CD4-positive, alpha-beta T cell treated with Interleukin-4 for 4 hours (primary cell): ENCODE measurements around the gene HS3ST6.
"Not testable (repeated sequence)": the region's sequence is repeated elsewhere in the genome, so short reads cannot be mapped to it uniquely, and the experiment has no call there.

Experiments used
- DNase-seq: peaks from one replicate; pipeline ENCODE4 v3.0.0-alpha.2; 2020

HS3ST6 gene

DNA sequence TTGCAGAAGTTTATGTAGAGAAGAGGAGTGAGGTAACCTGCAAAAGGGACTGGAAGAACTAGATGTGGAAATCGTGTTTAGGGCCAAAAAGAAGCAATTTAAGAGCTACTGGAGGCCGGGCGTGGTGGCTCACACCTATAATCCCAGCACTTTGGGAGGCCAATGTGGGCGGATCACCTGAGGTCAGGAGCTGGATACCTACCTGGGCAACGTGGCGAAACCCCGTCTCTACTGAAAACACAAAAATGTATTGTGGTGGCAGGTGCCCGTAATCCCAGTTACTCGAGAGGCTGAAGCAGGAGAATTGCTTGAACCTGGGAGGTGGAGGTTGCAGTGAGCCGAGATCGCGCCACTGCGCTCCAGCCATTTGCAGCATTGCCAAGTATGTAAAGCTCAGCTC lies 42.1 kb downstream of the HS3ST6 start:
- not testable (repeated sequence) for DNase-seq

DNA sequence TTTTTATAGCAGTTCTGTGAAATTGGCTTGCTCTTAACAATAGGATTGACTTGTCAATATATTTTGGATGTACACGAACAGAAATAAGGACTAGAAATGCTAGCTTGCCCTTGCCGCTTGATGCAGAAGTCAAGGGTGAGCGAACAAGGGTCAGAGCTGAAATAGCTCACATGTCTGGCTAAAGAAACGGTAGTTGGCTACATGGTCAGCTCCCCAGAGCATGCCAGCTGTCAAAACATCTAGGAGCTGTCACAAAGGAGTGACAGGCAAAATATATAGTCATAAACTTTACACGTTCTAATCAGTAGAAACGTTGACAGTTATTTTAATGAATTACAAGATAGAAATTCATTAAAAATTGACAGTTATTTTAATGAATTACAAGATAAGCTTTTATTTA lies 43.4 kb downstream of the HS3ST6 start:
- no peak for DNase-seq

DNA sequence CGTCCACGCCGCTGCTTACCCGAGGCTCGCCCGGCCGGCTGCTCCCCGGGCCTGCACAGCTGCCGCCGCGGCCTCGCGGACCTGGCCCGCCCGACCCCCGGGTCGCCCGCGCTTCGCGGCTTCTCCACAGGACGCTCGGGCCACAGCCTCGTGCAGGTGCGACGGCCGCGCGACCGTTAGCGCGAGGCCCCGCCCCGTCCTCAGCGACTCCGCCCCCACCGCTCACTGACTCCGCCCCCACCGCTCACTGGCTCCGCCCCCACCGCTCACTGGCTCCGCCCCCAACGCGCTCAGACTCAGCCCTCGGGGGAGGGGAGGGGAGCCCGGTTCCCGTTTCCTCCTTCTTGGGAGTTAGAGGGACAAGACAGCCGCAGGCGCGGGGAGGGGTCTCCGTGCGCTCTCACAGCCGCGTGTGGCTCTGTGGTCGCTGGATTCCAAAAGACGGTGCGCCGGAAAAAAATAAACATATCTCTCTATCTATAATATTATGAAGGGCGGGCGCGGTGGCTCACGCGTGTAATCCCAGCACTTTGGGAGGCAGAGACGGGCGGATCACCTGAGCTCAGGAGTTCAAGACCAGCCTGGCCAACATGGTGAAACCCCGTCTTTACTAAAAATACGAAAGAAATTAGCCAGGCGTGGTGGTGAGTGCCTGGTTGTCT lies 46.1 kb downstream of the HS3ST6 start, which contains the start of gene MEIOB:
TSS of gene MEIOB (minus strand) at position 191 of the 662 bp plus-strand sequence. CDS start 3,989 bp downstream, outside the sequence.
- DNase-seq: no peak

DNA sequence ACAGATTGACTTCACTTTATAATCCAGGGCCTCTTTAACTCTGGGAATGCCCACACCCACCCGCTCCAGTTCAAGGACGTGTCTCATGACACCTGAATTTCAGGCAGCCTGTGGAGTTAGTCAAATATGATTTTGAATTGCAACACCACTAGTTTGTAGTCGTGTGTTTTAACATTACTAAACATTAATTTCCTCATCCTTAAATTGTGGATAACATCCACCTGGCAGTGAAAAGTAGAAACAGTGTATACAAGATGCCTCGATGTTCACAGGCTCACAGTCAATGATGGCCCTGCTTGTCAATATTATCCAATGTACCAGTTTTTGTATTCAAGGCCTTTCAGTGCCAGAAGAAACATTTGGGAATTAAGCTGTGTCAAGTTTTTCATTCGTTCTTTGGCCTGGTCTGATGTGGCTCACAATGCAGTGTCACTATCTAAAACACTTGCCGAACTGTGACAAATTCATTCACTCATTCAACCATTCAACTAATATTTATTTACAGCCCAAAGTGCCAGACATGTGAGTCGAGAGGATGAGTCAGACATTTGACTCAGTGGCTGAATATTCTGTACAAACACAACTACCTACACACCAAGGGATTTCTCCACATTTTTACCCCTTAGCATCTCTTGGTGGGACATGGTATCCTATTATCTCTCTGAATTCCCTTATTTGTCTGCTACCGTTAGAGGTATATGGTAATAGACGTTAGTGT lies 47.7 kb downstream of the HS3ST6 start:
- DNase-seq: no peak

DNA sequence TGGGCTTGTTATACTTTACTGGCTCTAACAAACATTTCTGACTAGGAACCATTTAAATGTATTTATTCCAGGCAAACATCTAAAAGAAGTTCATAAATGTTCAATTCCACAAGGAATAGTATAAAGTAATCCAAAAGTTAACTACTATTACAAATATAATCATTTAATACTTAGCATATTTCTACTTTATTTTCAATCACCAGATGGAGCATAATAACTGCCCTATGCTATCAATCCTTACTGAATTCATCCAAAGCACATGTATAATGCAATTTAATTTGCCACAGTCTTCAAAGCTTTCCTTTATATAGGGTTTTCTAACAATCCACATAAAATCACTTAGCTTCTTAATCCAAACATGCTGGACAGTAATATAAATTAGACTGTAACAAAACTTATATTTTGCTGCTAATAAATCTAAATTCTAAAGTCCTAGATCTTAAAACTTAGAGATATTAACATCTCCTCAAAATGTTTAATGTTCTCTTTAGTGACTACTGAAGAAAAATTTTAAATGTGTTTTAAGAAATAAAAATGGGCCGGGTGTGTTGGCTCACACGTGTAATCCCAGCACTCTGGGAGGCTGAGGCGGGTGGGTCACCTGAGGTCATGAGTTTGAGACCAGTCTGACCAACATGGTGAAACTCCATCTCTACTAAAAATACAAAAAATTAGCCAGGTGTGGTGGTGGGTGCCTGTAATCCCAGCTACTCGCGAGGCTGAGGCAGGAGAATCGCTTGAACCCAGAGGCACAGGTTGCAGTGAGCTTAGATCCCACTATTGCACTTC lies 52.1 kb downstream of the HS3ST6 start:
- no peak for DNase-seq

DNA sequence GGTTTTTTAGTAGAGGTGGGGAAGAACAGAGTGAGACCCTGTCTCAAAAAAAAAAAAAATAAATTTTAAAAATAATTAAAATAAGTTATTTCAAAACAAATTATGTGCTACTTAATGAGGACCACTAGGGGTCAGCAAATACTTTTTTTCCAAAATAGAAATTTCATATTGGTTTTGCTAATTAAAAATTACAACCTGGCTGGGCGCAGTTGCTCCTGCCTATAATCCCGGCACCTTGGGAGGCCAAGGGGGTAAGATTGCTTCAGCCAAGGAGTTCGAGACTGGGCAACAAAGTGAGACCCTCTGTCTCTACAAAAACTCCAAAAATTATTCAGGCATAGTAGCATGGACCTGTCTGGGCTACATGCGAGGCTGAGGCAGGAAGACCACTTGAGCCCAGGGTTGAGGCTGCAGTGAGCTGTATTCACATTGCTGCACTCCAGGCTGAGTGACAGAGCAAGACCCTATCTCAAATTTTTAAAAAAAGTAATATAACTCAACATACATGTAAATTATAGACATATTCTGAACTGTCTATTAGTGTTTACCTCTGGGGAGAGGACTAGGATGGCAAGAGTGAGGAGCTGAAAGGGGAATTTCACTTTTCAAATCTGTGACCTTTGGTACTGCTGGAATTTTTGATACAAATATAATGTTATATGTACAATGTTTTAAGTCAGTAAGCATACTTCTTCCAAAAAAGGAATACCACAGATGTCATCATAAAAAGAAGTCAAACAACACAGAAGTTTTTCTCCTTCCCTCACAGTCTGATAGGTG lies 54.3 kb downstream of the HS3ST6 start:
- peak; percentile 40 for DNase-seq

DNA sequence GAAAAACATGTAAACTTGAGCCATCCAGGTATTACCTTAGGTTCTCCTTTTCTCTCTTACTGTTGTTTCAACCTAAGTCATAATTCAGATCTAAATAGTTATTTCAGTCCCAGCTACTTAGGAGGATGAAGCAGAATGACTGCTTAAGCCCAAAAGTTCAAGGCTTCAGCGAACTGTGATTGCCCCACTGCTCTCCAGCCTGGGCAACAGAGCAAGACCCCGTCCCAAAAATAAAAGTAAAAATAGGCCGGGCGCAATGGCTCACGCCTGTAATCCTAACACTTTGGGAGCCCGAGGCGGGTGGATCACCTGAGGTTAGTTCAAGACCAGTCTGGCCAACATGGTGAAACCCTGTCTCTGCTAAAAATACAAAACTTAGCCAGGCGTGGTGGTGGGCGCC lies 55.8 kb downstream of the HS3ST6 start:
- DNase-seq: no peak

DNA sequence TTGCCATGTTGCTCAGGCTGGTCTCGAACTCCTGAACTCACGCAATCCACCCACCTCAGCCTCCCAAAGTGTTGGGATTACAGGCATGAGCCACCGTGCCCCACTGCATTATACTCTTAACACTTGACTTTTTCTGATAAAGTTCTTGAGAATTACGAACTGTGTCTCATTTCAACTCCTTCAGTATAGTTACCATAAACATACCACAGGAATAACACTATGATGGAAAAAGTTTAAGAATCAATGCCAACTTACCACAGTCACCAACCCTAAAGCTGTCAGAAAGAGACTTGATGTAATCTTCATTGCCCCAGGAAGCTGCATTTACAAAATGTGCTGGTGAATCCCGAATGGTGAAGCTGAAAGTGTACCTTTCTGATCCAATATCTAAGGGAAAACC lies 56.5 kb downstream of the HS3ST6 start:
- DNase-seq: no peak
